Neural progenitor cell (in vitro differentiated cells): Measurements from ENCODE around the gene CACNA1C. TPM values are rescaled to one million over a fixed set of nuclear protein-coding genes. Genes with fewer than 3 reads are reported as not detected.
A peak's percentile ranks its signal among the peaks of the same experiment; 100 is the strongest.

Experiments used
- DNase-seq: peaks from one replicate; pipeline ENCODE4 v3.0.0-alpha.2; 2016; ENCODE audit warnings: low spot score
- H2AFZ ChIP-seq: fragments of 200-600 bp; sonication (generic); replicated peaks from 2 replicates; pipeline ENCODE4 v1.6.1; 2016; ENCODE audit warnings: antibody characterized with exemption
- H3F3A ChIP-seq: fragments of 200-600 bp; sonication (generic); 2 replicates; pipeline ENCODE4 v1.6.1; 2016; ENCODE audit warnings: antibody characterized with exemption, low read depth
- H3K27ac ChIP-seq: fragments of 200-600 bp; sonication (generic); 2 replicates; pipeline ENCODE4 v1.5.1; 2016; ENCODE audit warnings: mild to moderate bottlenecking
- H3K27me3 ChIP-seq: fragments of 200-600 bp; sonication (generic); 2 replicates; pipeline ENCODE4 v1.6.1; 2016; ENCODE audit warnings: mild to moderate bottlenecking, moderate library complexity
- H3K36me3 ChIP-seq: fragments of 200-600 bp; sonication (generic); 2 replicates; pipeline ENCODE4 v1.5.1; 2016
- H3K4me1 ChIP-seq: fragments of 200-600 bp; sonication (generic); 2 replicates; pipeline ENCODE4 v1.6.1; 2016; ENCODE audit warnings: mixed run types
- H3K4me2 ChIP-seq: fragments of 200-600 bp; sonication (generic); 2 replicates; pipeline ENCODE4 v1.6.1; 2016
- H3K4me3 ChIP-seq: fragments of 200-600 bp; sonication (generic); 2 replicates; pipeline ENCODE4 v1.5.1; 2016
- H3K79me2 ChIP-seq: fragments of 200-600 bp; sonication (generic); 2 replicates; pipeline ENCODE4 v1.6.1; 2016; ENCODE audit warnings: low read depth
- H3K9ac ChIP-seq: fragments of 200-600 bp; sonication (generic); 2 replicates; pipeline ENCODE4 v1.6.1; 2016
- H3K9me3 ChIP-seq: fragments of 200-600 bp; sonication (generic); 2 replicates; pipeline ENCODE4 v1.5.1; 2016; ENCODE audit warnings: low read depth
- H4K20me1 ChIP-seq: fragments of 200-600 bp; sonication (generic); 2 replicates; pipeline ENCODE4 v1.6.1; 2016; ENCODE audit warnings: low read depth
- H3K27ac Mint-ChIP-seq: 3 replicates; pipeline ENCODE4 v1.8.0; 2021; ENCODE audit warnings: mixed read lengths
- H3K27me3 Mint-ChIP-seq: 2 replicates; pipeline ENCODE4 v1.8.0; 2022; ENCODE audit warnings: low read depth, mild to moderate bottlenecking, inconsistent platforms, moderate library complexity, mixed read lengths; ENCODE audit not compliant: insufficient read depth
- H3K36me3 Mint-ChIP-seq: 3 replicates; pipeline ENCODE4 v1.8.0; 2021; ENCODE audit warnings: mixed read lengths
- H3K4me1 Mint-ChIP-seq: 3 replicates; pipeline ENCODE4 v1.8.0; 2021; ENCODE audit warnings: mixed read lengths
- H3K4me3 Mint-ChIP-seq: 3 replicates; pipeline ENCODE4 v1.8.0; 2021; ENCODE audit warnings: mild to moderate bottlenecking, moderate library complexity, mixed read lengths
- H3K9me3 Mint-ChIP-seq: 3 replicates; pipeline ENCODE4 v1.8.0; 2020; ENCODE audit warnings: mixed read lengths
- CTCF ChIP-seq: fragments of 200-600 bp; sonication (generic); IDR thresholded peaks from 2 replicates; pipeline ENCODE4 v1.5.1; 2017; ENCODE audit warnings: antibody characterized with exemption, mild to moderate bottlenecking
- EZH2 ChIP-seq: fragments of 200-600 bp; sonication (generic); IDR thresholded peaks from 2 replicates; pipeline ENCODE4 v1.6.1; 2017; ENCODE audit warnings: antibody characterized with exemption, mild to moderate bottlenecking, moderate library complexity
- EZH2phosphoT487 ChIP-seq: fragments of 200-600 bp; sonication (generic); IDR thresholded peaks from 2 replicates; pipeline ENCODE4 v1.6.1; 2017; ENCODE audit warnings: antibody characterized with exemption
- total RNA-seq: library from RNA; depleted of rRNA; stranded (reverse); fragments of >200 nt; gene quantifications from 2 replicates; pipeline ENCODE4 v1.2.3, GENCODE V29; 2015; ENCODE audit warnings: low replicate concordance

The CACNA1C gene
- total RNA-seq, 1 donor from 2014 or later: 2.7 TPM

- H3K4me2 ChIP-seq: peak overlapping the region; percentile 9
- H3K27ac Mint-ChIP-seq: no peak overlapping the region
- no peak overlapping the region for H3K9ac ChIP-seq
- H3K9me3 ChIP-seq: no peaks in the 10 kb centered on the region
- H3K4me1 Mint-ChIP-seq: peaks cover 16% of the 10 kb centered on the region
- no peaks in the 10 kb centered on the region for H4K20me1 ChIP-seq
- no peak for TF ChIP-seq EZH2
- no peak for TF ChIP-seq EZH2phosphoT487
- H3K4me3 Mint-ChIP-seq: no peak overlapping the region
- peaks cover 4% of the 10 kb centered on the region for H3K27me3 Mint-ChIP-seq
- no peaks in the 10 kb centered on the region for H3K27me3 ChIP-seq
- H3K4me3 ChIP-seq: no peak overlapping the region
- no peaks in the 10 kb centered on the region for H3K79me2 ChIP-seq
- H3K9me3 Mint-ChIP-seq: no peaks in the 10 kb centered on the region
- no peaks in the 10 kb centered on the region for H3K36me3 Mint-ChIP-seq
- DNase-seq: peak; percentile 20
- H3K36me3 ChIP-seq: no peaks in the 10 kb centered on the region
- peaks cover 20% of the 10 kb centered on the region for H3K4me1 ChIP-seq
- no peaks in the 10 kb centered on the region for H3F3A ChIP-seq
- H3K27ac ChIP-seq: no peak overlapping the region
- peak overlapping the region; percentile 87 for H2AFZ ChIP-seq
Measured at GRCh38 chr12:2154050-2154449, 101.3 kb downstream of the CACNA1C start.

GRCh38 chr12:2154521-2154920 lies 101.7 kb downstream of the CACNA1C start:
- H3K36me3 ChIP-seq: no peaks in the 10 kb centered on the region
- H3K27ac Mint-ChIP-seq: no peak overlapping the region
- H4K20me1 ChIP-seq: no peaks in the 10 kb centered on the region
- no peaks in the 10 kb centered on the region for H3K27me3 ChIP-seq
- H3K27ac ChIP-seq: no peak overlapping the region
- no peak for DNase-seq
- no peaks in the 10 kb centered on the region for H3K9me3 ChIP-seq
- H3K36me3 Mint-ChIP-seq: no peaks in the 10 kb centered on the region
- no peak overlapping the region for H3K4me2 ChIP-seq
- H3F3A ChIP-seq: no peaks in the 10 kb centered on the region
- peaks cover 4% of the 10 kb centered on the region for H3K27me3 Mint-ChIP-seq
- H3K4me1 Mint-ChIP-seq: peaks cover 16% of the 10 kb centered on the region
- no peaks in the 10 kb centered on the region for H3K79me2 ChIP-seq
- no peak overlapping the region for H3K4me3 ChIP-seq
- TF ChIP-seq EZH2 (no peak), CTCF (no peak), EZH2phosphoT487 (no peak)
- H3K4me3 Mint-ChIP-seq: no peak overlapping the region
- no peak overlapping the region for H3K9ac ChIP-seq
- peak overlapping the region; percentile 87 for H2AFZ ChIP-seq
- H3K9me3 Mint-ChIP-seq: no peaks in the 10 kb centered on the region
- H3K4me1 ChIP-seq: peaks cover 20% of the 10 kb centered on the region

- H3K4me3 Mint-ChIP-seq: no peak overlapping the region
- no peak overlapping the region for H3K4me2 ChIP-seq
- H3K36me3 Mint-ChIP-seq: no peaks in the 10 kb centered on the region
- H3K9me3 Mint-ChIP-seq: no peaks in the 10 kb centered on the region
- H3K4me1 Mint-ChIP-seq: peaks cover 19% of the 10 kb centered on the region
- no peak overlapping the region for H3K4me3 ChIP-seq
- no peak overlapping the region for H3K27ac Mint-ChIP-seq
- H3K79me2 ChIP-seq: no peaks in the 10 kb centered on the region
- no peak for TF ChIP-seq EZH2
- no peak for TF ChIP-seq CTCF
- no peak for TF ChIP-seq EZH2phosphoT487
- no peak overlapping the region for H3K9ac ChIP-seq
- H3K4me1 ChIP-seq: peaks cover 20% of the 10 kb centered on the region
- no peak for DNase-seq
- no peaks in the 10 kb centered on the region for H3K27me3 ChIP-seq
- no peak overlapping the region for H2AFZ ChIP-seq
- no peaks in the 10 kb centered on the region for H3K9me3 ChIP-seq
- no peaks in the 10 kb centered on the region for H4K20me1 ChIP-seq
- no peaks in the 10 kb centered on the region for H3F3A ChIP-seq
- H3K27me3 Mint-ChIP-seq: peaks cover 6% of the 10 kb centered on the region
- H3K36me3 ChIP-seq: no peaks in the 10 kb centered on the region
- H3K27ac ChIP-seq: no peak overlapping the region
Measured at GRCh38 chr12:2156333-2156732, 103.5 kb downstream of the CACNA1C start.

GRCh38 chr12:2160043-2160442 lies 107.3 kb downstream of the CACNA1C start:
- peaks cover 6% of the 10 kb centered on the region for H3K4me1 ChIP-seq
- H3K36me3 ChIP-seq: no peaks in the 10 kb centered on the region
- no peaks in the 10 kb centered on the region for H3K27me3 ChIP-seq
- no peak overlapping the region for H3K4me3 ChIP-seq
- no peaks in the 10 kb centered on the region for H3K79me2 ChIP-seq
- no peak overlapping the region for H3K4me3 Mint-ChIP-seq
- H3K9me3 ChIP-seq: no peaks in the 10 kb centered on the region
- no peak overlapping the region for H3K9ac ChIP-seq
- no peaks in the 10 kb centered on the region for H3F3A ChIP-seq
- H3K9me3 Mint-ChIP-seq: no peaks in the 10 kb centered on the region
- H3K27me3 Mint-ChIP-seq: peaks cover 6% of the 10 kb centered on the region
- no peak for DNase-seq
- no peak overlapping the region for H2AFZ ChIP-seq
- no peaks in the 10 kb centered on the region for H4K20me1 ChIP-seq
- H3K27ac ChIP-seq: no peak overlapping the region
- H3K36me3 Mint-ChIP-seq: no peaks in the 10 kb centered on the region
- H3K4me1 Mint-ChIP-seq: peaks cover 7% of the 10 kb centered on the region
- H3K27ac Mint-ChIP-seq: no peak overlapping the region
- no peak overlapping the region for H3K4me2 ChIP-seq
- TF ChIP-seq EZH2phosphoT487: no peak
